ENCODE data around the gene MAN2A1. TPM values are rescaled to one million over a fixed set of nuclear protein-coding genes. Genes with fewer than 3 reads are reported as not detected.

Gene MAN2A1
- total RNA-seq, 1 experiment from 2014 or later: 51.0 TPM

DNA sequence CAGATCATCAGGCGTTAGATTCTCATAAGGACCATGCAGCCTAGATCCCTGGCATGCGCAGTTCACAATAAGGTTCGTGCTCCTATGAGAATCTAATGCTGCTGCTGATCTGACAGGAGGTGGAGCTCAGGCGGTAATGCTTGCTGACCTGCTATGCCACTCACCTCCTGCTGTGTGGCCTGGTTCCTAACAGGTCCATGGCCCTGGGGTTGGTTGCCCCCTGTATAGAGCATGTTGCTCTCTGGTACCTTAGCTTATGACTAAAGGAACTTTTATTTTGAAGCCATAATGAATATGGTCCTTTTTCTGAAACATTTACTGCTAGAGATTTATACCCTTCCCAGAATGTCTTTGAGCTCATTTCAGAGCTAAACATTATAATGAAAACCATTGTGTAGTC is 3.1 kb downstream of the MAN2A1 start:
- intact Hi-C loops (cut with micrococcal nuclease; ENCODE audit: unreplicated experiment) (no loop called here), in situ Hi-C loops (cut with HindIII; ENCODE audit: low pct_unique_long_range_greater_than_20kb, low sequenced_read_pairs) (no loop called here)
- Histone ChIP-seq H3K36me3 (ENCODE audit: control insufficient read depth, insufficient read depth, low read length) (no peaks in the 10 kb centered on the region; the same call in 1 of the 2 replicates), H3K27ac (ENCODE audit: low read length) (no peak overlapping the region), H3K9me3 (ENCODE audit: control insufficient read depth, insufficient read depth, low read depth, low read length) (no peaks in the 10 kb centered on the region), H3K4me3 (ENCODE audit: low read depth in 2 of 2, low read length in 2 of 2) (no peak overlapping the region), H3K4me1 (ENCODE audit: control insufficient read depth, insufficient read depth, low read length) (peaks cover 16% of the 10 kb centered on the region), H3K27me3 (ENCODE audit: control insufficient read depth, insufficient read depth, low read length) (no peaks in the 10 kb centered on the region)
- no peak for ATAC-seq
- CTCF ChIA-PET: no interaction called here
- POLR2A ChIA-PET: no interaction called here
- TF ChIP-seq POLR2AphosphoS5 (IDR thresholded peaks at IDR 0.05; ENCODE audit: low read depth, low read length): no peak
- TF ChIP-seq, protein P1, sequence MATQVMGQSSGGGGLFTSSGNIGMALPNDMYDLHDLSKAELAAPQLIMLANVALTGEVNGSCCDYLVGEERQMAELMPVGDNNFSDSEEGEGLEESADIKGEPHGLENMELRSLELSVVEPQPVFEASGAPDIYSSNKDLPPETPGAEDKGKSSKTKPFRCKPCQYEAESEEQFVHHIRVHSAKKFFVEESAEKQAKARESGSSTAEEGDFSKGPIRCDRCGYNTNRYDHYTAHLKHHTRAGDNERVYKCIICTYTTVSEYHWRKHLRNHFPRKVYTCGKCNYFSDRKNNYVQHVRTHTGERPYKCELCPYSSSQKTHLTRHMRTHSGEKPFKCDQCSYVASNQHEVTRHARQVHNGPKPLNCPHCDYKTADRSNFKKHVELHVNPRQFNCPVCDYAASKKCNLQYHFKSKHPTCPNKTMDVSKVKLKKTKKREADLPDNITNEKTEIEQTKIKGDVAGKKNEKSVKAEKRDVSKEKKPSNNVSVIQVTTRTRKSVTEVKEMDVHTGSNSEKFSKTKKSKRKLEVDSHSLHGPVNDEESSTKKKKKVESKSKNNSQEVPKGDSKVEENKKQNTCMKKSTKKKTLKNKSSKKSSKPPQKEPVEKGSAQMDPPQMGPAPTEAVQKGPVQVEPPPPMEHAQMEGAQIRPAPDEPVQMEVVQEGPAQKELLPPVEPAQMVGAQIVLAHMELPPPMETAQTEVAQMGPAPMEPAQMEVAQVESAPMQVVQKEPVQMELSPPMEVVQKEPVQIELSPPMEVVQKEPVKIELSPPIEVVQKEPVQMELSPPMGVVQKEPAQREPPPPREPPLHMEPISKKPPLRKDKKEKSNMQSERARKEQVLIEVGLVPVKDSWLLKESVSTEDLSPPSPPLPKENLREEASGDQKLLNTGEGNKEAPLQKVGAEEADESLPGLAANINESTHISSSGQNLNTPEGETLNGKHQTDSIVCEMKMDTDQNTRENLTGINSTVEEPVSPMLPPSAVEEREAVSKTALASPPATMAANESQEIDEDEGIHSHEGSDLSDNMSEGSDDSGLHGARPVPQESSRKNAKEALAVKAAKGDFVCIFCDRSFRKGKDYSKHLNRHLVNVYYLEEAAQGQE (IDR thresholded peaks at IDR 0.05; ENCODE audit: insufficient read depth in 1 of 2, low read depth in 2 of 2, low read length in 1 of 2): no peak
- TF ChIP-seq, protein P2, sequence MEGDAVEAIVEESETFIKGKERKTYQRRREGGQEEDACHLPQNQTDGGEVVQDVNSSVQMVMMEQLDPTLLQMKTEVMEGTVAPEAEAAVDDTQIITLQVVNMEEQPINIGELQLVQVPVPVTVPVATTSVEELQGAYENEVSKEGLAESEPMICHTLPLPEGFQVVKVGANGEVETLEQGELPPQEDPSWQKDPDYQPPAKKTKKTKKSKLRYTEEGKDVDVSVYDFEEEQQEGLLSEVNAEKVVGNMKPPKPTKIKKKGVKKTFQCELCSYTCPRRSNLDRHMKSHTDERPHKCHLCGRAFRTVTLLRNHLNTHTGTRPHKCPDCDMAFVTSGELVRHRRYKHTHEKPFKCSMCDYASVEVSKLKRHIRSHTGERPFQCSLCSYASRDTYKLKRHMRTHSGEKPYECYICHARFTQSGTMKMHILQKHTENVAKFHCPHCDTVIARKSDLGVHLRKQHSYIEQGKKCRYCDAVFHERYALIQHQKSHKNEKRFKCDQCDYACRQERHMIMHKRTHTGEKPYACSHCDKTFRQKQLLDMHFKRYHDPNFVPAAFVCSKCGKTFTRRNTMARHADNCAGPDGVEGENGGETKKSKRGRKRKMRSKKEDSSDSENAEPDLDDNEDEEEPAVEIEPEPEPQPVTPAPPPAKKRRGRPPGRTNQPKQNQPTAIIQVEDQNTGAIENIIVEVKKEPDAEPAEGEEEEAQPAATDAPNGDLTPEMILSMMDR (IDR thresholded peaks at IDR 0.05): no peak
- no peak for TF ChIP-seq TCF7L2 (IDR thresholded peaks at IDR 0.05; ENCODE audit: low read depth, low read length)
- no peak for TF ChIP-seq SIN3A (IDR thresholded peaks at IDR 0.05; ENCODE audit: borderline replicate concordance, insufficient read depth, low read depth, low read length)
- no peak for DNase-seq (ENCODE audit: low read depth, low spot score)
- no TSS peak for BruUV-seq (replicated peaks)

DNA sequence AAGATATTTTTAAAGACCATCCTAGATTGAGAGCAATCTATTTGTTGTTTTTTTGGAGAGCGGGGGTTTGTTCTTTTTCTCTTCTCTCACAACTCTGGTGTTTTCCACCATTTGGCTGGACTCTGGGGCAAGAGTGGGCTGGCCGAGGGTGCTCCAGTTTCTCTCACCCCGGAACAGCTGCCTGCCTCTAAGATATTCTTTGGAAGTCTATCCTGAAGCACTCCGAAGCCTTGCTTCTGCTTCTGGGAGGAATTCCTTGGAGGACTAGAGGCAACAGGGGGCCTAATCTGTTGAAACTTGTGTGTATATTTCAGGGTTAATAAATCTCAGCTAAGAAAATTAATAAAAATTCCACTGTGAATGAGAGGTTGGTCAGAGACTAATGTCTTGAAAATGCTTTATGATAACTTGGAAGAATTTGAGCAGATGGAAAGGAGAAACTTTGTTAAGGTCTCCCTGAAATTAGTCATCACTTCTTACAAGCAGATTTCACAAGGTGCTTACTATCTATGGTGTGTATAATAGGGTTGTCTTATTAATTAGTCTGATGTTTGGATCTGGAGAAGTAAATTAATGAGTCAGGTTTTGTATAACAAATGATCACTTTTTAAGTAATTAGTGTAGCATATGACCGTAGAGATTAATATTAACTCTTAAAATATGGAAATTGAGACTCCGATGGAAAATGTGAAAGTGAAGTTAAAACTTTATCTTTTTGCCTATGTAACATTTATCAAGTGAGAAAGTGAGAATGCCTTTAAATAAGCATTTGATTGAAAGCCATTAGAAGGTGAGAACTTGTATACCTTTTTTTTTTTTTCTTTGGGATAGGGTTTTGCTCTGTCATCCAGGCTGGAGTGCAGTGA is 4.0 kb downstream of the MAN2A1 start:
- TF ChIP-seq, protein P1 (IDR thresholded peaks at IDR 0.05; ENCODE audit: insufficient read depth in 1 of 2, low read depth in 2 of 2, low read length in 1 of 2): no peak
- TF ChIP-seq POLR2AphosphoS5 (IDR thresholded peaks at IDR 0.05; ENCODE audit: low read depth, low read length): no peak
- no peak for TF ChIP-seq TCF7L2 (IDR thresholded peaks at IDR 0.05; ENCODE audit: low read depth, low read length)
- no peak for TF ChIP-seq SIN3A (IDR thresholded peaks at IDR 0.05; ENCODE audit: borderline replicate concordance, insufficient read depth, low read depth, low read length)
- TF ChIP-seq, protein P2 (IDR thresholded peaks at IDR 0.05): no peak
- CTCF ChIA-PET: no interaction called here
- no peak for ATAC-seq
- H3K4me1 ChIP-seq (ENCODE audit: control insufficient read depth, insufficient read depth, low read length): peaks cover 16% of the 10 kb centered on the region
- in situ Hi-C loops (cut with HindIII; ENCODE audit: low pct_unique_long_range_greater_than_20kb, low sequenced_read_pairs): no loop called here
- no peak overlapping the region for H3K27ac ChIP-seq (ENCODE audit: low read length)
- H3K27me3 ChIP-seq (ENCODE audit: control insufficient read depth, insufficient read depth, low read length): no peaks in the 10 kb centered on the region
- BruUV-seq (replicated peaks): no TSS peak
- DNase-seq (ENCODE audit: low read depth, low spot score): no peak
- no peaks in the 10 kb centered on the region for H3K9me3 ChIP-seq (ENCODE audit: control insufficient read depth, insufficient read depth, low read depth, low read length)
- no peak overlapping the region for H3K4me3 ChIP-seq (ENCODE audit: low read depth in 2 of 2, low read length in 2 of 2)
- intact Hi-C loops (cut with micrococcal nuclease; ENCODE audit: unreplicated experiment): no loop called here
- no peaks in the 10 kb centered on the region; the same call in 1 of the 2 replicates for H3K36me3 ChIP-seq (ENCODE audit: control insufficient read depth, insufficient read depth, low read length)
- POLR2A ChIA-PET: interaction anchor here (0.6 to 1.1 kb wide), 2 partner anchors 29 to 267 kb away, joined by 3 to 5 read pairs; no protein-coding TSS in a partner anchor

Data from Panc1 (cell line).